ENCODE data around the gene FGF22. TPM values are rescaled to one million over a fixed set of nuclear protein-coding genes. Genes with fewer than 3 reads are reported as not detected.
A peak's percentile ranks its signal among the peaks of the same experiment; 100 is the strongest.

FGF22 gene
- total and polyA plus RNA-seq, 4 experiments from 2014 or later, result 1.8 to 1.9 TPM; not detected in 2

DNA sequence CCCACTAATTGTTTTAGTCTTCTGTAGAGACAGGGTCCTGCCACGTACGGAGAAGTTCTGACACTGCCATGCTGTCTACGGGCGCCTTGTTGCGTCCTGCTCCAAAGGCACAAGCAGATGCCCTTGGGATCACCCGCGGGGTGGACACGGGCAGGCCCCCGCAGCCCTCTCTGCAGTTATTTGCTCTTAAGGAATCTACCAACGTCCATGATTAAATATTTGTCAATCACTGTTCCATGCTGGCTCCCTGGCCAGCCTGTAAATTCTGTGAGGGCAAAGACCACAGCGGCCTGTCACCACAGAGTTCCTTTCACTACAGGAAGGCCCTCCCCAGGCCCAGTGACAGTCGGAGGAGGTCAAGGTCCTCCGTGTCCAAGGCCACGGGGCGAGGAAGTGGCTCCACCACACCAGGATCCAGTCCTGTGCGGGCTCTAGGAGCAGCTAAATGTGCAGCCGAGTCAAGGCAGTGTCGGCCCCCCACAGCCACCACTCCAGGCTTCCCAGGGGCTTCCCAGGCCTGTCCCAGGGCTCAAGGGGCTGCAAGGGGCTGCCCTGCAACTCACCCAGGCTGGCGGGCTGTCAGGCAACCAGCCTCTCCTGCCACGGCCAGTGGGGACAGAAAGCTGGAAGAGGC, 21.2 kb downstream of the FGF22 start:
- Histone ChIP-seq H3K4me3 (ENCODE audit: low read length in 2 of 2) (peak overlapping the region; percentile 83 to 99), H3K36me3 (ENCODE audit: insufficient read depth, low read length) (peaks cover 6% of the 10 kb centered on the region), H3K27ac (ENCODE audit: low read depth, low read length) (peak overlapping the region; percentile 96), H3K9me3 (ENCODE audit: control insufficient read depth in 1 of 2, low read length in 2 of 2) (no peaks in the 10 kb centered on the region), H3K4me1 (ENCODE audit: insufficient read depth, low read length) (peaks cover 68% of the 10 kb centered on the region), H3K27me3 (ENCODE audit: insufficient read depth, low read length) (no peaks in the 10 kb centered on the region)
- Mint-ChIP-seq H3K36me3 (peaks cover 3 to 35% of the 10 kb centered on the region in 2 donors), H3K4me3 (peak overlapping the region; percentile 94 to 100 (median 98)), H3K27me3 (peaks cover 0 to 3% of the 10 kb centered on the region in 2 donors), H3K27ac (peak overlapping the region; percentile 97 to 100 (median 99)), H3K4me1 (peaks cover 13 to 72% (median 49%) of the 10 kb centered on the region in 4 donors), H3K9me3 (peaks cover 0 to 4% (median 0%) of the 10 kb centered on the region in 8 donors)
- no peak for DNase-seq
- intact Hi-C loops (cut with micrococcal nuclease), result loop anchor here (1.0 to 2.0 kb wide), 3 partner anchors 22 to 51 kb away; partner anchors contain the start of genes FGF22 and POLRMT
- POLR2A ChIA-PET (ENCODE audit: partially characterized antibody), result interaction anchor here (0.5 to 6.1 kb wide), 19 partner anchors 12 to 543 kb away, joined by 3 to 54 read pairs (median 4); partner anchors contain the start of genes ARHGAP45, CDC34, FGF22 and POLRMT
- CTCF ChIA-PET (ENCODE audit: partially characterized antibody), result interaction anchor here (1.2 kb wide), 1 partner anchor 34 kb away, joined by 7 read pairs; no protein-coding TSS in a partner anchor

DNA sequence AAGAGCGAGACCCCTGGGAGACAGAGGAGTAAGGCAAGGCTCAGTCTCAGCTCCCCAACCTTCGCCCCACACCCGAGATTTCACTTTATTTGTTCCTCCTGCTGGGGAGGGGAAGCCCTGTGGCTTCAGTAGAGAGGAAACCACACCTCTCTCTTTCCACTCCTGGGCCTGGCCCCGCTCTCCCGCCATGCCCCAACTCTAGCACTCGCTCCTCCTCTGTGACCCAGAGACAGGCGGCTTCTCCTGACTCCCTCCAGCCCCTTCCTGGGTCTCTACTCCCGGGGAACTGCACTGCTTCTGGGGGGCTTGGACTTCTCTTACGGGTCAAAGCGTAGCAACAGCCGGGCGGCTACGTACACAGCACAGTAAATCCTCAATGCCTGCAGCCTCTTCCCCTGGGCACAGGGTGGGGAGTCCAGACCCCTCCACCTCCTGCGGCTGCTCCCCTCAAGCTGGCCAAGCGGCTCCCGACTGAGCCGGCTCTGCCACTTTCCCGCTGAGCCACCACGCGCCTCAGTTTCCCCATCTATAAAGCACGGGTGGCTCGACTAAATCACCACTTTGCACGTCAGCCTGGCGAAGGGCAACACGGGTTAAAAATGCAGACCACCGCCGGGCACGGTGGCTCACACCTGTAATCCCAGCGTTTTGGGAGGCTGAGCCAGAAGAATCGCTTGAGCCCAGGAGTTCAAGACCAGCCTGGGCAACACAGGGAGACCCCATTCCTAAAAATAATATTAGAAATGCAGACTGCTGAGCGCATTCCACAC, 21.9 kb downstream of the FGF22 start:
- intact Hi-C loops (cut with micrococcal nuclease), result loop anchor here (1.0 to 2.0 kb wide), 3 partner anchors 23 to 155 kb away; partner anchors contain the start of genes FGF22 and TPGS1
- H3K36me3 ChIP-seq (ENCODE audit: insufficient read depth, low read length), result peaks cover 6% of the 10 kb centered on the region
- Mint-ChIP-seq H3K4me3 (peak overlapping the region; percentile 94 to 100 (median 98)), H3K27me3 (peaks cover 0 to 3% of the 10 kb centered on the region in 2 donors), H3K9me3 (peaks cover 0 to 2% (median 0%) of the 10 kb centered on the region in 8 donors), H3K27ac (peak overlapping the region; percentile 97 to 100 (median 99)), H3K36me3 (peaks cover 3 to 30% of the 10 kb centered on the region in 2 donors), H3K4me1 (peaks cover 9 to 65% (median 44%) of the 10 kb centered on the region in 4 donors)
- ChIA-PET POLR2A (ENCODE audit: partially characterized antibody) (interaction anchor here (0.5 to 6.1 kb wide), 16 partner anchors 13 to 542 kb away, joined by 3 to 54 read pairs (median 6); partner anchors contain the start of genes ARHGAP45, CDC34, FGF22 and POLRMT), CTCF (ENCODE audit: partially characterized antibody) (interaction anchor here (1.2 kb wide), 1 partner anchor 34 kb away, joined by 7 read pairs; no protein-coding TSS in a partner anchor)
- peaks cover 61% of the 10 kb centered on the region for H3K4me1 ChIP-seq (ENCODE audit: insufficient read depth, low read length)
- DNase-seq, result peak; percentile 75 to 86 (median 78)
- H3K27me3 ChIP-seq (ENCODE audit: insufficient read depth, low read length), result no peaks in the 10 kb centered on the region
- peak overlapping the region; percentile 83 to 99 for H3K4me3 ChIP-seq (ENCODE audit: low read length in 2 of 2)
- peak overlapping the region; percentile 96 for H3K27ac ChIP-seq (ENCODE audit: low read depth, low read length)
- H3K9me3 ChIP-seq (ENCODE audit: control insufficient read depth in 1 of 2, low read length in 2 of 2), result no peaks in the 10 kb centered on the region

DNA sequence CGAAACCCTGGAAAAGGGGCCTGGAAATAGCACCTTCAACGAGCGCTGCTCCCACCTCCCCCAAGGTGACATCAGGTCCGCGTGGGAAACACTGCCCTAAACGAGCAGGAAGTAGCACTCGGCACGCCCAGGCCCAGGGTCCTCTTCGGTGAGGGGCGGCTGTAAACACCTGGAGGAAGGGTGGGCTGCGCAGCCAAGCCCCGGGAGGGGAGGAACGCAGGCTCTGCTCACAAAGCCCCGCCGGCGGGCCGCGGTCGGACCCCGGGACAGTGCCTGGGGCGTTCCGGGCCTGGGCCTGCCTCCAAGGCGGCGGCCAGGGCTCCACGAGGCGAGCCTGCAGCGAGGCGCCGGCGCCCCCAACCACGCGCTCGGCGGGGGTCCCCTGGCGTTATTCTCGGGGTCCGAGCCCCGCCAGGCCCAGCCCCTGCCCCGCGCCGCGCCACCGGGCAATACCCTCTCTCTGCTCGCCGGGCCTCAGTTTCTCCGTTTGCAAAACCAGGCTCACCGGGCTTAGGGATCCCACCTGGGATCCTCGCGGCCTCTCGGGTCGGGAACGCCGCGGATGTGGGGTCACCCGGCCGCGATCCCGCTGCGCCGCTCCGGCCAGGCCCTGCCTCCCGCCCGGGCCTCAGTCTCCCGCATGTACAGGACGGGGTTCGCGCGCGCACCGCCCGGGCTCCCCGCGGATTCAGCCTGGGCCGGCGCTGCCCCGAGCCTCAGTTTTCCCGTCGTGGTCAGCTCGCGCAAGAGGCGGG, 22.7 kb downstream of the FGF22 start:
- POLR2A ChIA-PET (ENCODE audit: partially characterized antibody), result interaction anchor here (0.8 to 6.1 kb wide), 17 partner anchors 14 to 541 kb away, joined by 3 to 54 read pairs (median 5); partner anchors contain the start of genes FSTL3, POLRMT and TPGS1
- Histone ChIP-seq H3K9me3 (ENCODE audit: control insufficient read depth in 1 of 2, low read length in 2 of 2) (no peaks in the 10 kb centered on the region), H3K4me3 (ENCODE audit: low read length in 2 of 2) (peak overlapping the region; percentile 83 to 99), H3K4me1 (ENCODE audit: insufficient read depth, low read length) (peaks cover 53% of the 10 kb centered on the region), H3K27ac (ENCODE audit: low read depth, low read length) (peak overlapping the region; percentile 96), H3K36me3 (ENCODE audit: insufficient read depth, low read length) (peaks cover 6% of the 10 kb centered on the region), H3K27me3 (ENCODE audit: insufficient read depth, low read length) (no peaks in the 10 kb centered on the region)
- peaks cover 3 to 27% of the 10 kb centered on the region in 2 donors for H3K36me3 Mint-ChIP-seq
- CTCF ChIA-PET (ENCODE audit: partially characterized antibody), result interaction anchor here (1.0 to 1.9 kb wide), 2 partner anchors 17 to 71 kb away, joined by 7 to 8 read pairs; no protein-coding TSS in a partner anchor
- peak overlapping the region; percentile 94 to 100 (median 98) for H3K4me3 Mint-ChIP-seq
- H3K27ac Mint-ChIP-seq, result peak overlapping the region; percentile 97 to 100 (median 99)
- H3K4me1 Mint-ChIP-seq, result peaks cover 8 to 60% (median 39%) of the 10 kb centered on the region in 4 donors
- intact Hi-C loops (cut with micrococcal nuclease), result loop anchor here (2.0 kb wide), 1 partner anchor 156 kb away; the partner anchor contains the start of gene TPGS1
- H3K9me3 Mint-ChIP-seq, result peaks cover 0 to 2% (median 0%) of the 10 kb centered on the region in 8 donors
- peaks cover 0 to 3% of the 10 kb centered on the region in 2 donors for H3K27me3 Mint-ChIP-seq
- DNase-seq, result peak; percentile 66 to 85 (median 76)

DNA sequence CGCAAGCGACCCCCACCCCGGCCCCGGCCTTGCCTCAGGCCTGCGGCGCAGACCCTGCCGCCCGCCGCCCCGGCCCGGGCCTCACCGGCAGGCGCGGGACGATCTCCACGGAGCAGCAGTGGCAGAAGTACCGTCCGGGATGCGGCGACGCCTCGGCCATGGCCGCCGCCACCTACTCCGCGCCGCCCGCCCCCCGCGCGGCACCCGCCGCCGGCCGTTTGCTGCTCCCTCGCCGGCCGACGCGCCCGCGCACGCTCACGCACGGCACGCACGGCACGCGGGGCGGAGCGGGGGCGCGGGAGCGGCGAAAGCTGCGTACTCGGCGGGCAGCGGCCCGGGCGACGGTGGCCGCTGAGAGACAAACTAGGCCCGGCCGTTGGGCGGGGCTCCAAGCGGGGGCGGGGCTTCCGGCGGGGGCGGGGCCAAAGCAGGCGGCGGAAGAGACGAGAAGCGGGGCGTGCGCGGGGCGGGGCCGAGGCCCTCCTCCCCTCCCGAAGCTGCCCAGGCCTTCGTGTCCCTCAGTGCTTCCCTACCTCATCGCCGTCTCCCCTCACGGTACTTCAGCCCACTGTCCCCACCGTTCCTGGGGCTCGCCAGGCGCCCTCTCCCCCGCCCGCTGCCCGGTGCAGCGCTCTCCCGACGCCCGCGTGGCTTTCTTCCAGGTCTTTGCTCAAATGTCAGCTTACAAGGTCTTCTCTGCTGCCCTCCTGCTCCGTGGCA, 23.4 kb downstream of the FGF22 start, which contains the start of gene RNF126:
TSS of gene RNF126 (minus strand) at position 253 of the 720 bp plus-strand sequence. CDS start at position 160, 93 bp downstream.
- Histone ChIP-seq H3K36me3 (ENCODE audit: insufficient read depth, low read length) (peaks cover 6% of the 10 kb centered on the region), H3K27me3 (ENCODE audit: insufficient read depth, low read length) (no peaks in the 10 kb centered on the region), H3K9me3 (ENCODE audit: control insufficient read depth in 1 of 2, low read length in 2 of 2) (no peaks in the 10 kb centered on the region), H3K4me1 (ENCODE audit: insufficient read depth, low read length) (peaks cover 46% of the 10 kb centered on the region), H3K4me3 (ENCODE audit: low read length in 2 of 2) (peak within 1 kb of the TSS; percentile 83 to 99), H3K27ac (ENCODE audit: low read depth, low read length) (peak within 1 kb of the TSS; percentile 96)
- H3K27me3 Mint-ChIP-seq, result peaks cover 0 to 3% of the 10 kb centered on the region in 2 donors
- peak within 1 kb of the TSS; percentile 94 to 100 (median 98) for H3K4me3 Mint-ChIP-seq
- H3K4me1 Mint-ChIP-seq, result peaks cover 7 to 53% (median 34%) of the 10 kb centered on the region in 4 donors
- peaks cover 3 to 27% of the 10 kb centered on the region in 2 donors for H3K36me3 Mint-ChIP-seq
- peak within 1 kb of the TSS; percentile 97 to 100 (median 99) for H3K27ac Mint-ChIP-seq
- CTCF ChIA-PET (ENCODE audit: partially characterized antibody), result interaction anchor here (1.0 to 1.9 kb wide), 4 partner anchors 17 to 79 kb away, joined by 3 to 8 read pairs (median 6); no protein-coding TSS in a partner anchor
- POLR2A ChIA-PET (ENCODE audit: partially characterized antibody), result interaction anchor here (0.6 to 6.1 kb wide), 16 partner anchors 8 to 156 kb away, joined by 3 to 54 read pairs (median 4); partner anchors contain the start of genes BSG, FSTL3, POLRMT and TPGS1
- intact Hi-C loops (cut with micrococcal nuclease), result loop anchor here (1.0 to 2.0 kb wide), 5 partner anchors 17 to 230 kb away; partner anchors contain the start of genes BSG, MED16, PTBP1 and RNU6-9
- DNase-seq, result peak; percentile 86 to 90 (median 89)
- peaks cover 0 to 4% (median 0%) of the 10 kb centered on the region in 8 donors for H3K9me3 Mint-ChIP-seq

DNA sequence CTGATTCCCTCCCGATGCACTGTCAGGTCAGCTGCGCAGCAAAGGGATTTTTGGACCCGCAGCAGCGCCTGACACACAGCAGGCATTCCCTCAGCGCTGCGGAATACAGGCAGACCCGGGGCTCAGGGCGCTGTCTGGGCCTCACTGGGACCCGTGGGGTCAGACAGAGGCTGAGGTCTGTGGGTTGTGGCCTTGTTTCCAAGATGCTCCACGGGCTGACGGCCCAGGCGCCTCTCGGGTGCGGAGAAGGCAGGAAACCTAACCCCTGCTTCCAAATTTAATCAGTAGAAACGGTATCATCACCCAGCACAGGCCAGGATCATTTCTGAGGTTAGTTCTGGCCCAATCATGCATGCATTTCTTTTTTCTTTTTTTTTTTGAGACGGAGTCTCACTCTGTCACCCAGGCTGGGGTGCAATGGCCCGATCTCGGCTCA, 24.0 kb downstream of the FGF22 start:
- Histone ChIP-seq H3K4me3 (ENCODE audit: low read length in 2 of 2) (peak overlapping the region in 1 of 2 donors; percentile 53), H3K36me3 (ENCODE audit: insufficient read depth, low read length) (peaks cover 3% of the 10 kb centered on the region), H3K4me1 (ENCODE audit: insufficient read depth, low read length) (peaks cover 40% of the 10 kb centered on the region), H3K27ac (ENCODE audit: low read depth, low read length) (peak overlapping the region; percentile 85), H3K9me3 (ENCODE audit: control insufficient read depth in 1 of 2, low read length in 2 of 2) (no peaks in the 10 kb centered on the region), H3K27me3 (ENCODE audit: insufficient read depth, low read length) (no peaks in the 10 kb centered on the region)
- intact Hi-C loops (cut with micrococcal nuclease), result loop anchor here (1.0 to 2.0 kb wide), 5 partner anchors 17 to 230 kb away; partner anchors contain the start of genes BSG, MED16, PTBP1 and RNU6-9
- Mint-ChIP-seq H3K9me3 (peaks cover 0 to 4% (median 0%) of the 10 kb centered on the region in 8 donors), H3K4me3 (peak overlapping the region; percentile 75 to 89 (median 80)), H3K4me1 (peaks cover 7 to 50% (median 30%) of the 10 kb centered on the region in 4 donors), H3K27me3 (peaks cover 0 to 3% of the 10 kb centered on the region in 2 donors), H3K36me3 (peaks cover 3 to 27% of the 10 kb centered on the region in 2 donors), H3K27ac (peak overlapping the region; percentile 87 to 97 (median 90))
- ChIA-PET CTCF (ENCODE audit: partially characterized antibody) (interaction anchor here (1.0 to 1.9 kb wide), 4 partner anchors 16 to 79 kb away, joined by 3 to 8 read pairs (median 6); no protein-coding TSS in a partner anchor), POLR2A (ENCODE audit: partially characterized antibody) (interaction anchor here (0.6 to 6.1 kb wide), 16 partner anchors 9 to 157 kb away, joined by 3 to 54 read pairs (median 4); partner anchors contain the start of genes BSG, FSTL3, POLRMT and TPGS1)
- no peak for DNase-seq
